HG03378 (cell line): ENCODE results near the gene FBN2.
"Not testable (repeated sequence)": the region's sequence is repeated elsewhere in the genome, so short reads cannot be mapped to it uniquely, and the experiment has no call there.

ENCODE experiments used
- ATAC-seq: cut with Tn5 transposase; IDR thresholded peaks from one replicate; pipeline ENCODE4 v1.9.1; 2021; ENCODE audit warnings: mild to moderate bottlenecking, moderate library complexity; ENCODE audit not compliant: unreplicated experiment

Gene FBN2

DNA sequence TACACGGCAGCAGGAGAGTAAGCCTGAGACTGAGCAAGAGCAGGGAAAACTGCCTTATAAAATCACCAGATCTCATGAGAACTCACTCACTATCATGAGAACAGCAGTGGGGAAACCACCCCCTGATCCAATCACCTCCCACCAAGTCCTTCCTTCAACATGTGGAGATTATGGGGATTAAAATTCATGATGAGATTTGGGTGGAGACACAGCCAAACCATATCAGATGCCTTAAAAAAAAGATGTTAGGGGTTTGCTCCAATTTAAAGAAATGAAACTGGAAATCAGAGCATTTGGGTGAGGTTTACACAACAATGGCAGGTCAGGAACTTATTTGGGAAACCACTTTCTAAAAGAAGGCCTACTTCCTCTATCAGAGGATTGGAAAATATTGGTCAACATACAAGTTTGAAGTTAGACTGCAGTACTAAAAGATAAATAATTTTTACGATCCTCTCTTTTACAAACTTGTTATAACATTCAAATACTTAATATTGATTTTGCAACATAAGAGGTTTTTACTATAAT, 105.1 kb downstream of the FBN2 start:
- no peak for ATAC-seq

DNA sequence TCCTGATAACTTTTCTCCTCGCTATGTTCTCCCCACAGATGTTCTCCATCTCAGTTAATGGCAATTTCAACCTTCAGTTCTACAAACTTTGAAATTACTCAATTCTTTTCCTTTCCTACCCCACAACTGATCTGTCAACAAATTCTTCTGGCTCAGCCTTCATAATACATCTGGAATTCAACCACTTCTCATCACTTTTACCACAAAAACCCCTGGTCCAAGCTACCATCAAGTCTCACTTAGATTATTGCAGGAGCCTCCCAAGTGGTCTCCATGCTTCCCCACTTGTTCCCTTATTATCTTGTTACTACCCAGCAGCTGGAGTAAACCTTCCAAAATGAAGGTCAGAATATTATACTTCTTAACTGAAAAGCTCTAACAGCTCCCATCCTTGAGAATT, 110.1 kb downstream of the FBN2 start:
- ATAC-seq, result no peak

DNA sequence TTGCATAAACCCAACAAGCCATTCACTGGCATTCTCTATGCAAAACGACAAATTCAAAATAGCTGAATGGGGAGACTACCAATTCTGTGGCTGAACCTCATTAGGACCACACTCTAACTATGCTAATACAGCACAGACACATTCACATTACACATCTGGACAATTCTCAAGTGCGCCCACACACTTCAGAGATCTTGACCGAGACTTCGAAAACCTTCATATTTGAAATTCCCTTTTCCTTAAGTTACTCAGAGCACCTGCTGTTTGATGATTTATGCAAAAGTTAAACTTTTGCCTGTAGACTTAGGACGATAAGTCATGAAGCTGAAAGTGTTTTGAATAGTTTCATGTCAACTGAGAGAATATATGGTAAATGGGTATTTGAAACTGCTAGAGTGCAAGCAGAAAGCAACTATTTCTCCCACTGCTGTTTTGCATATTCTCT, 111.9 kb downstream of the FBN2 start:
- ATAC-seq, result peak; percentile 57

DNA sequence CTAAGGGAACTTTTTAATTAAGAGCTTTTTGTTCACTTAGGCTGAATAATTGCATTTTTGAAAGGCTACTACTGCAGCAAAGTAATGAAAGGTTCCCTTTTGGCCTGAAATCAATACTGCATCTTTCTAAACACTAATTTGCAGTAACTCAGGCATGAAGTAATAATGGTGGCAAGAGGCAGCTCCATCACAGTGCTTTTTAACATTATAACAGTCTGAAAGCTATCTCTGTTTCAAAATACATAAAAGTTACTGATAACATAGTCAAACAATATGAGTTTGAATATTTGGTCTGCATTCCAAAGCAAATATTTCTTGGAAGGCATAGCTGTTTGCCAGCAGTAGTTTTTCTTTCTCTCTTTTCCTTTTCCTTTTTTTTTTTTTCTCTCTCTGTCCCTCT, 113.4 kb downstream of the FBN2 start:
- ATAC-seq, result no peak

DNA sequence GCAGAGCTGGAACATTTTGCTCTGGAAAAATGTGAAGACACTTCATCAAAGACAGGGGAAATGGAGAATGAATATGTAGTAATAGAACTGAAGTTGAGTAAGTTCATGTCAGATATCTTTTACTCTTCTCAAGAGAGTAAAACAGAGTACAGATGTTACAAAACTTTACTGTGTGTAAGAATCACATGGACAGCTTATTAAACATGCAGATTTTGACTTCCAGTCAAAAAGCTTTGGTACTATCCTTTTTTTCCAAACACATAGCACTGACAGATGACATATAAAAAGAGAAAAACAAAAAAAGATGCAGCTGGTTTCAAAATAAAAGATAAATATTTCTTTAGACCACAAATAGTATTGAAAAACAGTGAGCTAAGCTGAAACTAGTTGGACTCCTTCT, 115.4 kb downstream of the FBN2 start:
- ATAC-seq, result no peak

DNA sequence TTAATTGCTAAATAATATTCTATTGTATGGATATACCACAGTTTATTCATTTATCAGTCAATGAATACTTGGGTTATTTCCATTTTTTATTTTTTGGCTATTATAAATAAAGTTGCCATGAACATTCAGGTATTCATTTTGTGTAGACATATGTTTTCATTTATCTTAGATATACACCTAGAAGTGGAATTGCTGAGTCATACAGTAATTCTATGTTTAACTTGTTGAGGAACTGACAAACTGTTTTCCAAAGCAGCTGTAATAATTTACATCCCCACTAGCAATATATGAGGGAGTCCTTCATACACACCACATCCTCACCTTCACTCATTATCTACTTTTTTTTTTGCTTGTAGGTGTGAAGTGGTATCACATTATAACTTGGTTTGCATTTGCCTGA, 123.6 kb downstream of the FBN2 start:
- no peak for ATAC-seq

DNA sequence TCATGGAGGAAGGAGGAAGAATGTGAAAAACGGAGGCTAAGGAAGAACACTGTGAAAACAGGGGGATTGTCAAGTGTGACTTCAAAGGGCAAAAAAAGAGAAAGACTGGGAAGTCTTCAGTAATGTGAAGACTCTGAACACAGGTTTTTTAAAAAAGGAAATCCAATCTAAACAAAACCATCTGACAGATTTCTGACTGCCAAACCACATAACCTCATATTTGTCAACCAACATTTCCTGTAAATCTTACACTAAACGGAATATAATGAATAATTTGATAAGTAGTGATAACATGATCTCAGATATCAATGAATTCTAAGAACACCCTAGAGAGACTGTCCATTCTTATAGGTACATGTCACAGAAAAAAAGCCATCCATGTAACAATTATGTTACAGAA, 124.7 kb downstream of the FBN2 start:
- ATAC-seq, result no peak

DNA sequence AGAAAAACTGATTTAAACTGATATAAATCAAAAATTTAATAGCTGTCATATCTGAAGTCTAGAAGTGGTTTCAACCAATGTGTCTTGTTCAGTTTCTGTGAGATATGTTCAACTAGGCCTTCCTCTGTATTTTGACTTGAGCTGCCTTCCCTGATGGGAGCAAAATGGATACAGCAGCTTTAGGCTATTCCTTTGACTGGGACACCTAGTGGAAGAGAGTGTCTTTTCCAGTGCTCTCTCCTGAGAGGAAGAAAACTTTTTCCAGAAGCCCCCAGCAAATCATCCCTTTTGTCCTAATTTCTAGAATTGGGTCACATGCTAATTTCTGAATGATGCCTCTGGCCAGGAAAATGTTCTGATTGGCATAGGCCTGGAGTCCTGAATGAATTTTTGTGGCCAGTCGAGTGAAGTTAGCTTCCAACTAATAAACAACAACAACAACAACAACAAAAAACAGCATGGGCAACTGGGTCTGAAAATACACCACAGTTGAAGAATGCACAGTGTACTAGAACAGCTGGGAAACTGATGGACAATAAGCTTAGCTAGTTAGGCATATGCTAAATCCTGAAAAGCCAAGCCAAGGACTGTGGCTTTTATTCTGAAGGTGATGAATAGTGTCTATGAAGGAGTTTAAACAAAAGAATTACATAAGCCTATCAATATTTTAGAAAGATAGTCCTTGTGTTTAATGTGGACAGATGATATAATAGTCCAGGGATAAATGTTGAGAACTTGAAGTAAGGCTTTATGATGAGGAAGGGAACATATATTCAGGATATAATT, 125.7 kb downstream of the FBN2 start:
- no peak for ATAC-seq

DNA sequence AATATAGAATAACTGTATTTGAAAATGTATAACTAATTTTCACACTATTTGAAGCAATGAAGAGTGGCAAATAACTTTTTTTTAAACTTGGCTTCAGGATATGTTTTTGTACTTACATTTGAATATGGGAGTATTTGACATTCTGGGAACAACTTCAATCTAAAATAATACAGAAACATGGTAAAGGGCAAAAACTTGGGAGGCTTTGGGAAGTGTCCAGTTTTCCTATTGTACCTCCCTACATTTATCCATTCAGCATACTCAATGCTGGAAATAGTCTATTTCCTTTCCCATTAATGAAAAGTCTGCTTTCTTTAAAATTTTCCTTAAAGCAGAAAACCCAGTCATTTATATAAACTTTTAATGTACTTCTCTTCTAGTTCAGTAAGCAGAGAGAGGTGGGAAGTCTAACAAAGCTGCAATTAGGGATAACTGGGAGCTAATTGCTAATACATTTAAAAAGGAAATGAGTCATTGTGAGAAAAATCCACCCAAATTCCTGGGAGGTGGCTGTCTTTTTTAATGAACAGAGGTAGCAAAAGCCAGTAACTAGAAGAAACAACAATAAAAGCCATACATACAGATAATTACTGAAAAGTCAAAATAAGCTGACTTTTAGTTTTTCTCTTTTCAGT, 128.8 kb downstream of the FBN2 start:
- ATAC-seq, result no peak

DNA sequence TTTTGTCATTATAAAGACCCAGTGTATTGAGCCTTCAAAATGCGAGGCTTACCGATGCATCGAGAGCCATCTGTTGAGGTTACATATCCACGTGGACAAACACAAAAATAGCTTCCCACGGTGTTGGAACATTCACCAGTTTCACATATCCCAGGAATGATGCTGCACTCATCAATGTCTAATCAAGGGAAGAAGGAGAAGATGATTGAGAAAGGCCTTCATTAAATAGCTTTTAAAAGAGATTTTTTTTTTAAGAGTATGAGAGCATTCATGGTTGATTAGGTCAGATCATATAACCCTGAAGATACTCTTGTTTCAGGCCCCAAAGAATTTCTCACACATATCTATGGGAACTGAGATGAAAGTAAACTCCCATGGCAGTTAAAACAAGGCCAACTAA, 129.4 kb downstream of the FBN2 start:
- no peak for ATAC-seq

DNA sequence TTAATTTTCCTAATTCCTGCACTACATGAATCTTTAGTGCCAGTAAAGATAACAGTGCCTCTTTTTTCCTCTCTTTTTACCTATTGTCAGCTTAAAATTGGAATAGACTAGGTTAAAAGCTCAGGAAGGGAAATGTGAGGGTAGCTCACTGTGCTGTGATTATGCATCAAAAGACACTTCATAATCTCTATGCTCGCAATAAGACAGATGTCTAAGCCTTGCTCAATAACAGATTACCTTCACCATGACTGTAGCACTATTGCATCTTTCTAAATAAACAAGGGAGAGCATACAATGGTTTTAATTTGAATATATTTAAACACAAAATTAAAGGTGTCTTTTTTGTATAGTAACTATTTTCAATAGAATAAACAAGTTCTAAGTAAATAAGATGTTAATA, 130.1 kb downstream of the FBN2 start:
- ATAC-seq, result no peak

DNA sequence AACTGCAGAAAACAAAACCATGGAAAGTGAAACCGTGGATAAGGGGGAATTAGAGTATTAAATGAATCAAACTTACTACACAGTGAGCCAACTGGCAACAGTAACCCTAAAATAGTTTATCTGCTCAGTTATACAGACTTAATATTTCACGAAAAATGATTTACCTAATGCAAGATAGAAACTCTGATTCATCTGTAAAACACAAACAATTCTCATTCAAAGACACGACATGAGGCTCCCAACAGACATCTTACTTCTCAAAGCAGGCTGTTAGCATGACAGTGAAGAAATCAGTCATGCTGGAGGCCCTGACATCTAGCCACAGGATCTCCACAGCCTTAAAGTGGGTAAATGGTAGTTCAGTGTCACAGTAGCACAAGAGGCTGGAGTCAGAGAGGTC, 131.2 kb downstream of the FBN2 start:
- no peak for ATAC-seq

DNA sequence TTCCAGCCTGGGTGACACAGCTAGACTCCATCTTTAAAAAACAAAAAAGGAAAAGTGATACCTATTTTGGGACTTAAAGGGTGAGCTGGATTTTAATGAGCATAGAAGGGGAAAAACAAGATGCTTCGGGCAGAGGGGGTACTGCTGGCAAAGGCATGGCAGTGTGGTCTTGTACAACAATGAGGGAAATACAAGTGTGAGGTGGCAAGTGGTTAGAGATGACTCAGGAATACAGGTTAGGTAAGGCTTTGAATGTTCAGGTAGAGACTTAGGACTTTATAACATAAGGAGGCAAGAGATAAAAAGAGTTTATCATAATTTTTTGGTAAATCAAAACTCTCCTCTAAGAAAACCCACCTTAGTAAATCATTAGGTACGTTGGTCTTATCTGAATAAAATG, 132.9 kb downstream of the FBN2 start:
- ATAC-seq, result no peak

DNA sequence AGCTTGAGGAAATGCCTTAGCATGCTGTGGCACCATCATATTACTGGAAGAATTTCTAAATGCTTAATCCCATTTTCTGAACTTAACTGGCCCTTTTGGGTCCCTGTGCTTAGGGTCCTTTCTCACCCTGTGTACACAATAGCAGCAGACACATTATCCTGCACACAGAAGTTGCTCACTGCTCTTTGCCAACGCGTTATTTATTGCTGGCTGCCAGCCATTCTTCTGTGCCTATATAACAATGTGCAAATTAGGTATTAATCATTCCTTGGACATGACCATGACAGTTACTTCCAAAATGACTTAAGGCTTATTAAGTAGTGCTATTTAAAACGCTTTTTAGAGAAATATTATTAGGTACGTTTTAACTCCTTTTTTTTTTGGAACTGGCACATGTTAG, 134.7 kb downstream of the FBN2 start:
- ATAC-seq, result no peak

DNA sequence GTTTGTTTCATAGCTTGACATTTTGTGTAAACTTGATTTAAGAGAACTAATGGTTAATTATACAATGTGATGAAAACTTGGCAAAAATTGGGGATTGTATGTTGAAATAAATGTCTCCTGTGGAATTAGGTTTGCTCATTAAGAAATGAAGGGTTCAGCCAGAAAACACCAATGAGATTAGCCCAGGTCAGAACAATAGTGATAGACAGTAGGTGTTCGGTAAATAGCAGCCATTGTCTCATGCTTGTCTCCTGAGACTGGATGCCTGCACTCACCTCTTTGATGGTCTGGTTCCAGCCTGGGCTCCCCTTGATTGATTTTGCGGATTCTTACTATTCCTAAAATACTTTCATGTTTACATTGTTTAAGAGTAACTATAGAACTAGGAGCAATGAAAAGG, 135.5 kb downstream of the FBN2 start:
- no peak for ATAC-seq

DNA sequence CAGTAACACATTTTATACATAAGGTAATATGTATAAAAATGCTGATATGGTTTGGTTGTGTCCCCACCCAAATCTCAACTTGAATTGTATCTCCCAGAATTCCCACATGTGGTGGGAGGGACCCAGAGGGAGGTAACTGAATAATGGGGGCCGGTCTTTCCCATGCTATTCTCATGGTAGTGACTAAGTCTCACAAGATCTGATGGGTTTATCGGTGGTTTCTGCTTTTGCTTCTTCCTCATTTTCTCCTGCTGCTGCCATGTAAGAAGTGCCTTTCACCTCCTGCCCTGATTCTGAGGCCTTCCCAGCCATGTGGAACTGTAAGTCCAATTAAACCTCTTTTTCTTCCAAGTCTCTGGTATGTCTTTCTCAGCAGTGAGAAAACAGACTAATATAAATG, 137.3 kb downstream of the FBN2 start:
- ATAC-seq, result not testable (repeated sequence)

DNA sequence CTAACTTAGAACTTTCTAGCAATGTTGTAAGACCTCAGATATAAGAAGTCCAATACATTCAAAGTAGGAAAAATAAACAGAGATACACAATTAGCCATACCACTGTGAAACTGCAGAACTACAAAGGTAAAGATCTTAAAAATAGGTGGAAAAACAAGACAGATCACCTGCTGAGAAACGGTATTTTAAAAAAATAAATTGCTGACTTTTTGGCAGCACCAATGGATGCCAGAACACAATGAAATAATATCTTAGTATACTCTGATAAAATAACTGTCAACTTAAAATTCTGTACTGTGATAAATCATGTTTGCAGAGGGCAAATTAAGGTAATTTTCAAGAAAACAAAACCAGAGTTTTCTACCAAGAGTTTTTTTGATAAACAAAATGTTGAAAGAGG, 138.9 kb downstream of the FBN2 start:
- no peak for ATAC-seq

DNA sequence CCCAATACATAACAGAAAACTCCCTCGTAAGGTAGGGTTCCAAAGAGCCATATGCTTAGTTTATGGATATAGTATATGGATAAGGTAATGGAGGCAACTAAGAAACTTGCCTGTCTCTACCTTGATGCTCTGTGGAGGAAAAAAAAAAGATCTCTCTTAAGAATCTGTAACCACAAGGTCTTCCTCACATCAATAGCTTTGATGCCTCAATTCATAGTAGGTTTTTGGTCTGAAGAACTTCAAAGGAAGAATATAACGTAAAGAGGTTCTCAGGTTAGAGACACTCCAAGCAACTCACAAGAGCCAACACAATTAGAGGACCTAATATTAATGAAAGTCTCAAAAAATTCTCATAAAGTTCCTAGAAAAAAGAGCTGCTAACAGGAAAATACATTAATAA, 140.2 kb downstream of the FBN2 start:
- ATAC-seq, result no peak

DNA sequence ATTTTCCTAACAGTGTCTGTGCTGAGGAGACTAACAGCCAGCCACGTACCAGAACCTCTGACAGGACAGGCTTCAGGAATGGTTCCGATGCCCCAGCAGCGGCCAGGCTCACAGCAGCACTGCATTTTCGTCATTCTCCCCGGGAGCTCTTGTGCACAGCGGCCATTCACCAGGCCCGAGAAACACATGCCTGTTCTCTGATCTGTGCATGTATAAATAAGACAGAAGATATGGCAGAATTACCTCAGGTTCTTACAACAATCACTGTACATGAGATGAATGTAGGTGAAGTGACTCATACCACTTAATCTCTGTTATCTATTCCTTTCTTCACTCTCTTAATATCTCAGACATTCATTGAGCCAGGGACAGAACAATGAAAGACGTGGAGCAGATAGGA, 143.0 kb downstream of the FBN2 start:
- no peak for ATAC-seq

DNA sequence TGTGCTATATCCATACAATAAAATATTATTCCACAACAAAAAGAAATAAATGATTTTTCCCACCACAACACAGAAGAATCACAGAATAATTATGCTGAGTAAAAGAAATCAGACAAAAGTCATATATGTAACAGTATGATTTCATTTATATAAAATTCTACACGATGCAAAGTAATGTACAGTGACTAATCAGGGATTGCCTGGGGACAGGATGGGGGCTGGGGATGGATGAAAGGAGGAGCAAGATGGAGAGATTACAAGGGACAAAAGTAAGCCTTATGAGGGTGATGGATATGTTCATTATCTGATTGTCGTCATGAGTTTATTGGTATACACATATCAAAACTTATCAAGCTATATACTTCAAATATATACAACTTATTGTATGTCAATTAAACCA, 154.0 kb downstream of the FBN2 start:
- ATAC-seq, result no peak

DNA sequence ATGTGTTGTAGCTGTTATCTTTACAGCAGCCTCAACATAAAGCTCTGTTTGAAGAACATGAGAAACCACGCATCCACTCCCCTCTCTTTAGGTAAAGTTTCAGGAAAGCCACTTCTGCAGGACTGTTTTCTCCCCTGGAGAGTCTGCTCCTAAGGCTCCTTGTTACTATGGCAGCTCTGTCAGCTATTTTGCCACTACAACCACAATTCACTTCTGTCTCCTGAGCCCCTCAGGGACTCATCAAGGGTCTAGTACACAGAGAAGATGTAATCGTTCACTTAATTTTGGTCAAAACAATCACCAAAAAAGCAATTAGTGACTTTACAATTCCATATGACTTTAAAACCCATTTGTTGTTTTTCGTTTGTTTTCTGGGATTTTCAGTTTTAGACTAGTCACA, 157.7 kb downstream of the FBN2 start:
- ATAC-seq, result no peak

DNA sequence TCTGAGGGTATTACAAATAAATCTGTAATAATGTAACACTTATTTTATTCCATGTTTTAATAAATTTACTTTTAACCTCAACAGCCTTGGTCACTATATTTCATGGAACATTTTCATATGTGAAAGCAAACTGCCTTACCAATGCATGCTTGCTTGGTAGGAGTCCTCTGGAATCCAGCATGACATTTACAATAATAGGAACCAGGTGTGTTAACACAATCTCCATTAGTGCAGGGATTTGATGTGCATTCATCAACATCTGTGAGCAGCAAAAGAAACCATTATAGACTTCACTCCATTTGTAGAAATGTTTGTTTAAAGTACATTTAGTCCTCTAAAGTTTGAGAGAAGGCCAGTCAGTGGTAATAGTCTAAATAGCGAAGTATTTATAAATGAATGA, 159.4 kb downstream of the FBN2 start:
- no peak for ATAC-seq

DNA sequence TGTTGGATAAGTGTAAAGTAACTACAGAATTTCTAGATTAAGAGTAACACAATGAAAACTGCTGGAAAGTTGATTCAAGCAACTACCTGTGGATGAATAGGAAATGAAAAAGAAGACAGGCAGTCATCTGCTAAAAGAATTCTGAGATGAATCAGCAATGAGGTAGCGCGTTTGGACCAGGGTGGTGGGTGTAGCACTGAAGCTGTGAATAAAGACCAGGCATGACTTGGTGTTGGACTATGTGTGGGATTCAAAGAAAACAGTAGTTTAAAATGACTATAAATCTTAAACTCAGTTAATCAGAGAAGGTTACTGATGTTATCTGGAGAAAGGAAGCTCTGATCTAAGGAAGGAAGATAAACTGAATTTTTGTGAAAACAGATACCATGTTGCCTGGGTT, 159.8 kb downstream of the FBN2 start:
- no peak for ATAC-seq
